SH-SY5Y (cell line): ENCODE measurements around the gene KIN.

Experiments
- GATA2 ChIP-seq: IDR thresholded peaks from 2 replicates; pipeline ENCODE4 v1.6.1; 2011; ENCODE audit warnings: mild to moderate bottlenecking, low read depth, low read length
- GATA3 ChIP-seq: IDR thresholded peaks from 2 replicates; pipeline ENCODE4 v1.6.1; 2011; ENCODE audit warnings: low read depth, mild to moderate bottlenecking, low read length, moderate library complexity

DNA sequence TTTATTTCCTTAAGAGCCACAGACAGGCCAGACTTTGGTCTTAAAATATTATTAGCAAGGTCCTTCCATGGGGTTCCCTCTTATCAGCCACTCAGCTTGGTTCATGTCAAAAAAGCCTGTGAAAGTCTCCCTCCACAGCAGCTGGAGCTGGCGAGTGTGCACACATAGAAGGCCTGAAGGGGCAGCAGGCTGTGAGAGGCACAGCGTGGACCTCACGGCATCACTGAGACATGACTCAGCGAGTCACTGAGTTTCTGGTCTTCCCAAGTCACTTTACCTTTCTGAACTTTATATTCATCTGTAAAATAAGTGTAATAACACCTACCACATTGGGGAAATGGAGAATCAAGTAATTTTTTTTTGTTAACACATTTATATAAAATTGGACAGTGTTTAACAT is 39.2 kb upstream of the KIN start:
- TF ChIP-seq GATA3: no peak
- TF ChIP-seq GATA2: no peak
